ENCODE measurements around the gene PHLDB2.

DNA sequence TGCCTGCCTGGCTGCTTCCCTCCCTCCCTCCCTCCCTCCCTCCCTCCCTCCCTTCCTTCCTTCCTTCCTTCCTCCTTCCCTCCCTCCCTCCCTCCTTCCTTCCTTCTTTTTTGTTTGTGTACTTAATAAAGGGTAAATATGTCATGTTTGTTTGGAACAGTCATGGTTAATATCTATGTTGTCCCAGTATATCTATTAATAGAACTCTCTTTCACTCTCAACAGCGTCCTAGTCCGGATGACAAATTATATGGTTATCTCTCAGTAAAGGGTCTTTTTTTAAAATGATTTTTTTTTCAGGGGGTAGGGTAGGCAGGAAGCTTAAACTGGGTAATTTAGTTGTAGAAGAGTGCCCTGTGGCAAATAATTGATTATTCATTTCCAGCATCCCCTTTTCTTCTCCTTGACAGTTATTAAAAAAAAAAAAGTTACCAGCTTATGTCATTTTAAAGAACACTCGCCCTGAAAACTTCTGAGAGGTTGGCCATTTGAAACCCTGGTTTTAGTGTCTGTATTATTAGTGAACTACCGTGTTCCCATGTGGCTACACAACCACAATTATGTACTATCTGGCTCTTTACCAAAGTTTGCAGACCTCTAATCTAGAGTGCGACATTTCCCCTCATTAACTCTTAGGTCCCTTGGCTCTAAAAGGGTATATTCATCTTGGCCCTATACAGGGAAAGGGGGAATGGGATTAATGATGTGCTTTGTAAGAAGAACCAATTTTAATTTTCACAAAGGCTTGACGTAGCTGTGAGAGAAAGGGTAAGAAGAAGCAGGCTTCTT is 153.3 kb downstream of the PHLDB2 start:
- TF ChIP-seq POLR2A (IDR thresholded peaks at IDR 0.05; ENCODE audit: low read length): no peak
- no peak for TF ChIP-seq GATA1 (IDR thresholded peaks at IDR 0.05; ENCODE audit: low read depth, low read length)
